AML-193 (cell line): Measurements from ENCODE around the gene MIER2.
"Not testable (repeated sequence)": the region's sequence is repeated elsewhere in the genome, so short reads cannot be mapped to it uniquely, and the experiment has no call there.

ENCODE experiments used
- DNase-seq, 2 experiments: peaks; one replicate each; lab custom pipeline; 2025; lab: John Stamatoyannopoulos, UW

MIER2 gene

GRCh38 chr19:344625-345319 is at the start of gene MIER2:
MIER2 (minus strand) TSS chr19:344796; CDS start chr19:344782, 14 bp downstream.
- peak; percentile 11 to 14 for DNase-seq

- DNase-seq: not testable (repeated sequence)
Measured at GRCh38 chr19:393560-393959, 49.0 kb upstream of the MIER2 start.

GRCh38 chr19:392375-392970 is 47.9 kb upstream of the MIER2 start:
- DNase-seq: no peak

- DNase-seq: no peak
Measured at GRCh38 chr19:391726-392374, 47.3 kb upstream of the MIER2 start.

- DNase-seq: no peak
Measured at GRCh38 chr19:391207-391557, 46.6 kb upstream of the MIER2 start.

GRCh38 chr19:390386-391206 is 46.0 kb upstream of the MIER2 start:
- no peak for DNase-seq

- DNase-seq: no peak
Measured at GRCh38 chr19:389935-390289, 45.3 kb upstream of the MIER2 start.

- no peak for DNase-seq
Measured at GRCh38 chr19:389255-389934, 44.8 kb upstream of the MIER2 start.

GRCh38 chr19:388691-389090 is 44.1 kb upstream of the MIER2 start:
- no peak for DNase-seq

GRCh38 chr19:387777-388176 is 43.2 kb upstream of the MIER2 start:
- no peak for DNase-seq

- DNase-seq: not testable (repeated sequence)
Measured at GRCh38 chr19:386632-387301, 42.2 kb upstream of the MIER2 start.

- not testable (repeated sequence) for DNase-seq
Measured at GRCh38 chr19:386189-386588, 41.6 kb upstream of the MIER2 start.

- DNase-seq: no peak
Measured at GRCh38 chr19:384799-385169, 40.2 kb upstream of the MIER2 start.

GRCh38 chr19:383922-384798 is 39.6 kb upstream of the MIER2 start:
- no peak for DNase-seq

GRCh38 chr19:383040-383439 is 38.4 kb upstream of the MIER2 start:
- DNase-seq: no peak

GRCh38 chr19:382578-382977 is 38.0 kb upstream of the MIER2 start:
- DNase-seq: not testable (repeated sequence)

- not testable (repeated sequence) for DNase-seq
Measured at GRCh38 chr19:381901-382300, 37.3 kb upstream of the MIER2 start.

GRCh38 chr19:380618-381219 is 36.1 kb upstream of the MIER2 start:
- not testable (repeated sequence) for DNase-seq

GRCh38 chr19:379796-380195 is 35.2 kb upstream of the MIER2 start:
- no peak for DNase-seq

GRCh38 chr19:378706-379105 is 34.1 kb upstream of the MIER2 start:
- no peak for DNase-seq
